Fibroblast of the aortic adventitia (primary cell): Measurements from ENCODE around the gene ARRB1. TPM values are rescaled to one million over a fixed set of nuclear protein-coding genes. Genes with fewer than 3 reads are reported as not detected.

Source experiments
- DNase-seq: peaks from one replicate; pipeline ENCODE4 v3.0.0-alpha.2; 2010; ENCODE audit warnings: low read depth
- H3K4me3 ChIP-seq: 2 replicates; pipeline ENCODE4 v1.5.1; 2011; ENCODE audit warnings: low read depth, mild to moderate bottlenecking, control low read depth, low read length, moderate library complexity
- CTCF ChIP-seq: IDR thresholded peaks from 2 replicates; pipeline ENCODE4 v1.5.1; 2011; ENCODE audit warnings: mild to moderate bottlenecking, low read length, control low read depth, inconsistent platforms; ENCODE audit not compliant: insufficient read depth
- total RNA-seq: library from RNA; depleted of rRNA; stranded (reverse); fragments of >200 nt; gene quantifications from 2 replicates; pipeline ENCODE4 v1.2.3, GENCODE V29; 2012; ENCODE audit warnings: low replicate concordance

The ARRB1 gene
- total RNA-seq, 1 donor = 36.3 TPM

GRCh38 chr11:75272821-75273301 lies 78.6 kb downstream of the ARRB1 start:
- no peak for DNase-seq
- no peak overlapping the region for H3K4me3 ChIP-seq
- no peak for TF ChIP-seq CTCF

GRCh38 chr11:75272391-75272790 lies 79.1 kb downstream of the ARRB1 start:
- DNase-seq = no peak
- TF ChIP-seq CTCF = no peak
- H3K4me3 ChIP-seq = no peak overlapping the region

- H3K4me3 ChIP-seq = no peak overlapping the region
- no peak for TF ChIP-seq CTCF
- no peak for DNase-seq
Observed at GRCh38 chr11:75271730-75272129, 79.7 kb downstream of the ARRB1 start.

GRCh38 chr11:75270896-75271418 lies 80.5 kb downstream of the ARRB1 start:
- peak; percentile 23 for DNase-seq

GRCh38 chr11:75269896-75270295 lies 81.6 kb downstream of the ARRB1 start:
- no peak for TF ChIP-seq CTCF
- DNase-seq = no peak
- no peak overlapping the region for H3K4me3 ChIP-seq

More at GRCh38 chr11:75270896-75271418, 80.5 kb downstream of the ARRB1 start:
- peak; percentile 46 for TF ChIP-seq CTCF
- H3K4me3 ChIP-seq = no peak overlapping the region

- no peak overlapping the region for H3K4me3 ChIP-seq
- no peak for DNase-seq
- TF ChIP-seq CTCF = no peak
Observed at GRCh38 chr11:75269367-75269660, 82.1 kb downstream of the ARRB1 start.
